Gastroesophageal sphincter (tissue), 3 donors: ENCODE data around the gene CPNE4.

ENCODE experiments used
- CTCF ChIP-seq, 4 experiments: fragments of 200-600 bp in 2 of 4; fragments of 450-650 bp in 2 of 4; sonication (generic) in 1 of 4; IDR thresholded peaks; one replicate each; pipeline ENCODE4 v1.5.1; 2017 to 2019; ENCODE audit warnings: antibody characterized with exemption in 4 of 4, mild to moderate bottlenecking in 2 of 4, moderate library complexity in 2 of 4
- POLR2AphosphoS5 ChIP-seq: sonication (generic); formaldehyde crosslinking; IDR thresholded peaks from one replicate; pipeline ENCODE4 v1.6.1; 2017; ENCODE audit warnings: antibody characterized with exemption

- no peak for TF ChIP-seq POLR2AphosphoS5
- no peak for TF ChIP-seq CTCF (IDR thresholded peaks at IDR 0.05)
Measured at GRCh38 chr3:131591394-131592014, 443.3 kb downstream of the CPNE4 start.
